Brain microvascular endothelial cell (primary cell): ENCODE data around the gene OR2D3.

Experiments used
- DNase-seq: peaks from one replicate; pipeline ENCODE4 v3.0.0-alpha.2; 2020
- H3K27ac ChIP-seq: fragments of 250-450 bp; sonication (Bioruptor Pico); 2 replicates; pipeline ENCODE4 v1.5.1; 2020; ENCODE audit warnings: mild to moderate bottlenecking, moderate library complexity
- H3K27me3 ChIP-seq: fragments of 250-450 bp; sonication (Bioruptor Pico); replicated peaks from 2 replicates; pipeline ENCODE4 v1.5.1; 2020; ENCODE audit warnings: mild to moderate bottlenecking
- H3K36me3 ChIP-seq: fragments of 250-450 bp; sonication (Bioruptor Pico); replicated peaks from 2 replicates; pipeline ENCODE4 v1.5.1; 2020; ENCODE audit warnings: mild to moderate bottlenecking
- H3K4me3 ChIP-seq: 2 replicates; pipeline ENCODE4 v1.5.1; 2011; ENCODE audit warnings: low read depth, mild to moderate bottlenecking, control low read depth, low read length, moderate library complexity
- CTCF ChIP-seq: IDR thresholded peaks from 2 replicates; pipeline ENCODE4 v1.5.1; 2011; ENCODE audit warnings: low read depth, mild to moderate bottlenecking, moderate library complexity, low read length, control low read depth, inconsistent platforms; ENCODE audit errors: missing control alignments
- in situ Hi-C: cut with HindIII; loops from 2 replicates; pipeline ENCODE4 v1.10.0; 2017; ENCODE audit warnings: low sequenced_read_pairs, low pct_ligation_motif_present

Gene OR2D3

GRCh38 chr11:6925636-6926207 is 4.9 kb downstream of the OR2D3 start:
- Histone ChIP-seq H3K4me3 (peak overlapping the region; percentile 88), H3K27ac (no peak overlapping the region), H3K27me3 (no peaks in the 10 kb centered on the region), H3K36me3 (no peaks in the 10 kb centered on the region)
- no peak for DNase-seq
- TF ChIP-seq CTCF = no peak
- in situ Hi-C loops = no loop called here

- in situ Hi-C loops = no loop called here
- no peaks in the 10 kb centered on the region for H3K36me3 ChIP-seq
- TF ChIP-seq CTCF = no peak
- peak; percentile 83 for DNase-seq
- H3K27ac ChIP-seq = peak within 1 kb of the TSS; percentile 8
- no peaks in the 10 kb centered on the region for H3K27me3 ChIP-seq
- peak within 1 kb of the TSS; percentile 88 for H3K4me3 ChIP-seq
Observed at GRCh38 chr11:6926208-6927029, 5.6 kb downstream of the OR2D3 start, which contains the start of gene ZNF215. TSS of gene ZNF215 (plus strand) at chr11:6926426. CDS start at chr11:6932273, 5,847 bp downstream.

- Histone ChIP-seq H3K4me3 (peak overlapping the region; percentile 88), H3K27ac (no peak overlapping the region), H3K36me3 (no peaks in the 10 kb centered on the region), H3K27me3 (no peaks in the 10 kb centered on the region)
- no peak for DNase-seq
- in situ Hi-C loops = no loop called here
- no peak for TF ChIP-seq CTCF
Observed at GRCh38 chr11:6927030-6927617, 6.3 kb downstream of the OR2D3 start.

- no peak for TF ChIP-seq CTCF
- no peaks in the 10 kb centered on the region for H3K36me3 ChIP-seq
Observed at GRCh38 chr11:6928916-6929315, 8.1 kb downstream of the OR2D3 start.

GRCh38 chr11:6931146-6931713 is 10.4 kb downstream of the OR2D3 start:
- Histone ChIP-seq H3K4me3 (no peak overlapping the region), H3K27ac (no peak overlapping the region), H3K27me3 (no peaks in the 10 kb centered on the region), H3K36me3 (no peaks in the 10 kb centered on the region)
- in situ Hi-C loops = no loop called here
- TF ChIP-seq CTCF = no peak
- no peak for DNase-seq

More at GRCh38 chr11:6928916-6929315, 8.1 kb downstream of the OR2D3 start:
- DNase-seq = no peak
- no peak overlapping the region for H3K27ac ChIP-seq
- H3K27me3 ChIP-seq = no peaks in the 10 kb centered on the region
- in situ Hi-C loops = no loop called here
- no peak overlapping the region for H3K4me3 ChIP-seq
